Endothelial cell (in vitro differentiated cells): Measurements from ENCODE around the gene CRHBP. TPM values are rescaled to one million over a fixed set of nuclear protein-coding genes. Genes with fewer than 3 reads are reported as not detected.

Source experiments
- DNase-seq: peaks from one replicate; pipeline ENCODE4 v3.0.0; 2021; ENCODE audit warnings: low spot score
- H3K27ac Mint-ChIP-seq: one replicate; pipeline ENCODE4 v1.8.0; 2021; ENCODE audit warnings: mixed read lengths, inconsistent platforms; ENCODE audit not compliant: unreplicated experiment
- H3K27me3 Mint-ChIP-seq: one replicate; pipeline ENCODE4 v1.8.0; 2021; ENCODE audit warnings: mild to moderate bottlenecking, moderate library complexity, mixed read lengths, inconsistent platforms; ENCODE audit not compliant: unreplicated experiment
- H3K36me3 Mint-ChIP-seq: one replicate; pipeline ENCODE4 v1.8.0; 2021; ENCODE audit warnings: mild to moderate bottlenecking, low read depth, mixed read lengths, inconsistent platforms; ENCODE audit not compliant: unreplicated experiment
- H3K4me1 Mint-ChIP-seq: one replicate; pipeline ENCODE4 v1.8.0; 2021; ENCODE audit warnings: mild to moderate bottlenecking, mixed read lengths, inconsistent platforms; ENCODE audit not compliant: unreplicated experiment
- H3K4me3 Mint-ChIP-seq: one replicate; pipeline ENCODE4 v1.8.0; 2021; ENCODE audit warnings: mild to moderate bottlenecking, mixed read lengths, inconsistent platforms; ENCODE audit not compliant: unreplicated experiment
- H3K9me3 Mint-ChIP-seq: one replicate; pipeline ENCODE4 v1.8.0; 2021; ENCODE audit warnings: mixed read lengths, inconsistent platforms; ENCODE audit not compliant: unreplicated experiment
- CTCF ChIP-seq: fragments of 200-600 bp; sonication (generic); IDR thresholded peaks from one replicate; pipeline ENCODE4 v1.5.0; 2021; ENCODE audit warnings: antibody characterized with exemption; ENCODE audit not compliant: unreplicated experiment
- total RNA-seq: library from RNA; stranded (reverse); fragmentation: NEBNext Ultra II Directional; extraction: Animal tissue kit (Norgen Biotek cat#: 25700); gene quantifications from one replicate; pipeline ENCODE4 v1.2.1, GENCODE V29; 2021; ENCODE audit not compliant: unreplicated experiment

The CRHBP gene
- total RNA-seq, 1 donor from 2014 or later: 108 TPM

GRCh38 chr5:76946090-76946489 is 6.8 kb upstream of the CRHBP start:
- Mint-ChIP-seq H3K9me3 (no peaks in the 10 kb centered on the region), H3K36me3 (no peaks in the 10 kb centered on the region), H3K4me3 (no peak overlapping the region), H3K27ac (peak overlapping the region; percentile 38), H3K27me3 (peaks cover 6% of the 10 kb centered on the region), H3K4me1 (peaks cover 38% of the 10 kb centered on the region)
- no peak for DNase-seq
- TF ChIP-seq CTCF: no peak

GRCh38 chr5:76947082-76947503 is 5.8 kb upstream of the CRHBP start:
- peak overlapping the region; percentile 59 for H3K27ac Mint-ChIP-seq
- H3K36me3 Mint-ChIP-seq: no peaks in the 10 kb centered on the region

GRCh38 chr5:76953551-76954382 is 922 bp downstream of the CRHBP start:
- peaks cover 13% of the 10 kb centered on the region for H3K27me3 Mint-ChIP-seq
- no peaks in the 10 kb centered on the region for H3K9me3 Mint-ChIP-seq
- peak; percentile 40 for DNase-seq
- H3K27ac Mint-ChIP-seq: no peak overlapping the region
- peaks cover 10% of the 10 kb centered on the region for H3K36me3 Mint-ChIP-seq
- H3K4me3 Mint-ChIP-seq: peak overlapping the region; percentile 93
- H3K4me1 Mint-ChIP-seq: peaks cover 16% of the 10 kb centered on the region
- TF ChIP-seq CTCF: no peak

More at GRCh38 chr5:76947082-76947503, 5.8 kb upstream of the CRHBP start:
- Mint-ChIP-seq H3K9me3 (no peaks in the 10 kb centered on the region), H3K4me3 (no peak overlapping the region), H3K27me3 (peaks cover 4% of the 10 kb centered on the region), H3K4me1 (peaks cover 40% of the 10 kb centered on the region)
- DNase-seq: no peak
- no peak for TF ChIP-seq CTCF

- H3K36me3 Mint-ChIP-seq: peaks cover 10% of the 10 kb centered on the region
- peak; percentile 20 for DNase-seq
- no peak overlapping the region for H3K27ac Mint-ChIP-seq
- peak overlapping the region; percentile 91 for H3K4me3 Mint-ChIP-seq
- no peak for TF ChIP-seq CTCF
- peaks cover 19% of the 10 kb centered on the region for H3K4me1 Mint-ChIP-seq
- H3K27me3 Mint-ChIP-seq: peaks cover 13% of the 10 kb centered on the region
- H3K9me3 Mint-ChIP-seq: no peaks in the 10 kb centered on the region
Observed at GRCh38 chr5:76954383-76954763, 1.5 kb downstream of the CRHBP start.

GRCh38 chr5:76956033-76956432 is 3.2 kb downstream of the CRHBP start:
- Mint-ChIP-seq H3K36me3 (peaks cover 10% of the 10 kb centered on the region), H3K9me3 (no peaks in the 10 kb centered on the region), H3K4me3 (peak overlapping the region; percentile 65), H3K27ac (no peak overlapping the region), H3K27me3 (peaks cover 15% of the 10 kb centered on the region), H3K4me1 (peaks cover 23% of the 10 kb centered on the region)
- no peak for TF ChIP-seq CTCF
- no peak for DNase-seq
